Choroid plexus epithelial cell (primary cell): ENCODE data around the gene KRTAP10-12.
"Not testable (repeated sequence)": the region's sequence is repeated elsewhere in the genome, so short reads cannot be mapped to it uniquely, and the experiment has no call there.

Source experiments
- DNase-seq: peaks from one replicate; pipeline ENCODE4 v3.0.0-alpha.2; 2010; ENCODE audit warnings: low read depth
- H3K4me3 ChIP-seq: 2 replicates; pipeline ENCODE4 v1.5.1; 2011; ENCODE audit warnings: low read depth, mild to moderate bottlenecking, control low read depth, low read length, moderate library complexity
- TF ChIP-seq, protein P1 (sequence below): conservative IDR thresholded peaks from 2 replicates; pipeline ENCODE4 v1.5.1; 2011; ENCODE audit warnings: low read depth, mild to moderate bottlenecking, control low read depth, inconsistent platforms, low read length, moderate library complexity

Gene KRTAP10-12

DNA sequence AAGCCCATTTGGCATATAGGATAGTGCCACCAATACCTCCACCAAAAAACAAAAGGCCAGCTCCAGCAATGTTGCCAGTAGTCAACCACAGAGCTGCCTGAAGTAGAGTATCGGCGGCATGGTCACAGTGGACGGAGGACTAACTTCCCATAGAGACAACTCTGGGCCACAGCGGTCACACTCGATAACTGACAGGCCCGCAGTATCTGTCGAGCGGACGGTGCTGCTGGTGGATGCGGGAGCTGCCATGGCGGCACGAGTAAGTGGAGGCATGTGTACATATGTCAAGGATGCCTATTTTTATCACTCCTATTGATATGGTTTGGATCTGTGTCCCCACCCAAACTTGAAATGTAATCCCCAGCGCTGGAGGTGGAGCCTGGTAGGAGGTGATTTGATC is 19.1 kb upstream of the KRTAP10-12 start:
- DNase-seq: no peak
- no peak overlapping the region for H3K4me3 ChIP-seq
- TF ChIP-seq, protein P1, sequence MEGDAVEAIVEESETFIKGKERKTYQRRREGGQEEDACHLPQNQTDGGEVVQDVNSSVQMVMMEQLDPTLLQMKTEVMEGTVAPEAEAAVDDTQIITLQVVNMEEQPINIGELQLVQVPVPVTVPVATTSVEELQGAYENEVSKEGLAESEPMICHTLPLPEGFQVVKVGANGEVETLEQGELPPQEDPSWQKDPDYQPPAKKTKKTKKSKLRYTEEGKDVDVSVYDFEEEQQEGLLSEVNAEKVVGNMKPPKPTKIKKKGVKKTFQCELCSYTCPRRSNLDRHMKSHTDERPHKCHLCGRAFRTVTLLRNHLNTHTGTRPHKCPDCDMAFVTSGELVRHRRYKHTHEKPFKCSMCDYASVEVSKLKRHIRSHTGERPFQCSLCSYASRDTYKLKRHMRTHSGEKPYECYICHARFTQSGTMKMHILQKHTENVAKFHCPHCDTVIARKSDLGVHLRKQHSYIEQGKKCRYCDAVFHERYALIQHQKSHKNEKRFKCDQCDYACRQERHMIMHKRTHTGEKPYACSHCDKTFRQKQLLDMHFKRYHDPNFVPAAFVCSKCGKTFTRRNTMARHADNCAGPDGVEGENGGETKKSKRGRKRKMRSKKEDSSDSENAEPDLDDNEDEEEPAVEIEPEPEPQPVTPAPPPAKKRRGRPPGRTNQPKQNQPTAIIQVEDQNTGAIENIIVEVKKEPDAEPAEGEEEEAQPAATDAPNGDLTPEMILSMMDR: no peak

DNA sequence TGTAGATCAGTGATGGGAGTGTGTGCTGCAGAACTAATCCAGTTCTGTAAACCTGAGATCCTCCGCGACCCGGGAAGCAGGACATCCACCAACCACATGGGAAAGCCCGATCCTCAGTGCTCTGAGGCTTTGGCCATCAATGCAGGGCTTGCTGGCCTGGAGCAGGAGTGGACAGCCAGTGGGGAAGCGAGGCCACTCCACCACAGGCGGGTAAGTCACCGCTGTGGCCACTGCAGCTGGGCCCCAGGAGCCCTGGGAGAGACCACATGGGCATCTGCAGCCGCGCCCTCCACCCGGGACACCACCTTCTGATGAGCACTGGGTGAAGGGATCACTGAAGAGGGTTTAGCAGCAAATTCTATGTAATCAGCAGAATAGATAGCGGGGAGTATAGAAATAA is 15.8 kb upstream of the KRTAP10-12 start:
- TF ChIP-seq, protein P1: no peak
- DNase-seq: no peak

DNA sequence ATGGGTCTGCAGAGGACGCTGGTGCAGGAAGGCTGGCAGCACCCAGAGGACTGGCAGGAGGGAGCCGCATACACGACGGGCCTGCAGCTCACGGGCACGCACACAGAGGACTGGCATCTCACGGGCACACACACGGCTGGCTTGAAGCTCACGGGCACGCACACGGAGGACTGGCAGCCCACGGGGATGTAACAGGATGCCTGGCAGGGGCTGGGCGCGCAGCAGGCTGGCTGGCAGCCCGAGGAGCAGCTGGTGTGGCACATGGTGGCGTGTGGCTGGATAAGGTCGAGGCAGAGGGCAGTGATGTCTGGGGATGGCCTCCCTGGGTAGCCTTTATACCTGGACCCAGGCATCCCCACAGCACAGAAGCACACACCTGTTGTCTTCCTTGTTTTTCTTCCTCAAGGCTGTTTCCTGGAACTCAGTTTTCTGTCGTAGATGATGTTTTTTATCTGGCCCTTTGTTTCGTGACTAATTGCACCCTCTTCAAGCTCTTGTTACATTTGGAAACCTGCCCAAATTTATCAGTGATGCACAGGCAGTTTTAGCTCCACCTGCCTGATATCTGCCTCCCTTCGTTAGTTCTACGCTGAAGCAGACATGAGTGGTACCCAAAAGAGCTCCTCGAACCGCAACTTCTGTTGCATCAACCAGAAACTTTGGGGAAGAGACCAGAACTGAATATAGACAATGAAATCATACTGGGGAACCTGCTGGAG is 15.0 kb upstream of the KRTAP10-12 start, which contains the start of gene KRTAP12-1:
Gene KRTAP12-1 (minus strand): TSS at position 303 of the 719 bp plus-strand sequence. CDS start 40 bp downstream, at position 263.
- H3K4me3 ChIP-seq: no peak within 1 kb of the TSS
- DNase-seq: no peak
- TF ChIP-seq, protein P1: no peak

More for the DNA sequence above, 15.8 kb upstream of the KRTAP10-12 start:
- H3K4me3 ChIP-seq: no peak overlapping the region

DNA sequence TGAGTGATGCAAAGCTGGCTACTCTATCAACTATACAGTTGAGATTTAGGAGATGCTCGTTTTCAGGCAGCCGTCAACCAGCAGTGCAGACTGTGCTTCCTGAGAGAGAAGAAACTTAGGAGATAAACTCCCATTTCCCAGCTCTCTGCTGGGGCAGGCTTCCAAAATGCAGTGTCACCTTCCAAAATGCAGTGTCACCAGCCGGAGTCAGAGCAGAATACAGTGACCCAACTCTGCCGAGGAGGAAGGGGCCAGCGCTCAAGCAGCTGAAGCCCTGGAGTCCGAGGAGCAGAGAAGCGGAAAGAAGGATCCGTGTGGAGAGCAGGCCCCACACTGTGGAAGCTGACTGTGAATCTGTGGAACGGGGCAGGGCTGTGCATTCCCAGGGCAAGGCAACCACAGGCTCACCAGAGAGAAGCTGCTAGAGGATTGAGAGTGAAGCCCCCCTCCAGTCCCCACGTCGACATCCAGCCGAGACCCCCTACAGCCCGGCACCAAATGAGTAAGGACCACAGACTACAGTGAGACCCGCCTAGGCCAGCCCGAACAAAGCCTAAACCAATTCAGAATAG is 14.3 kb upstream of the KRTAP10-12 start:
- no peak overlapping the region for H3K4me3 ChIP-seq
- no peak for DNase-seq
- TF ChIP-seq, protein P1: no peak

DNA sequence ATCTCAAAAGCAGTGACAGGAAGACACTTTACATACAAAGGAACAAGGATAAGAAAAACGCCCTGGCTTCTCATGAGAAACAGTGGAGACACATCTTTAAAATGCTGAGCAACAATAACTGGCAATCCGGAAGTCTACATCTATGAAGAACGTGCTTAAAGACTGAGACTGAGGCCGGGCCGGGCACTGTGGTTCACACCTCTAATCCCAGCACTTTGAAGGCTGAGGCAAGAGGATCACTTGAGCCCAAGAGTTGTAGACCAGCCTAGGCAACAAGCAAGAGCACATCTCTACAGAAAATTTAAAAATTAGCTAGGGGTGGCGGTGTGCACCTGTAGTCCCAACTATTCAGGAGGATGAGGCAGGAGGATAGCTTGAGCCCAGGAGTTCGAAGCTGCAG is 12.9 kb upstream of the KRTAP10-12 start:
- no peak overlapping the region for H3K4me3 ChIP-seq
- TF ChIP-seq, protein P1: no peak
- no peak for DNase-seq

DNA sequence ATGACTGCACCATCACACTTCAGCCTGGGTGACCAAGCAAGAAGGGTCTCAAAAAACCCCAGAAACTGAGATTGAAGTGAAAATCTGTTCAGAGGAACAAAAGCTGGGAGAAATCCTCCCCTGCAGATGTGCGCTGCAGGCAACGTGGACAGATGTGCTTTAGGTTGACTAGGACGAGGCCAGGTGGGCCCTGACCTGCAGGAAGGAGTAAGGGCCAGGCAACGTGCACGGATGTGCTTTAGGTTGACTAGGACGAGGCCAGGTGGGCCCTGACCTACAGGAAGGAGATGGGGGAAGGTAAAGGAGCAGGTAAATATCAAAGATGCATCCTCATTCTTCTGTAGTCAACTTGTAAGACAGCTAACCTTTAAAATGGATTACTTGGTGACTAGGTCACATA is 12.5 kb upstream of the KRTAP10-12 start:
- H3K4me3 ChIP-seq: no peak overlapping the region
- TF ChIP-seq, protein P1: no peak
- DNase-seq: no peak

DNA sequence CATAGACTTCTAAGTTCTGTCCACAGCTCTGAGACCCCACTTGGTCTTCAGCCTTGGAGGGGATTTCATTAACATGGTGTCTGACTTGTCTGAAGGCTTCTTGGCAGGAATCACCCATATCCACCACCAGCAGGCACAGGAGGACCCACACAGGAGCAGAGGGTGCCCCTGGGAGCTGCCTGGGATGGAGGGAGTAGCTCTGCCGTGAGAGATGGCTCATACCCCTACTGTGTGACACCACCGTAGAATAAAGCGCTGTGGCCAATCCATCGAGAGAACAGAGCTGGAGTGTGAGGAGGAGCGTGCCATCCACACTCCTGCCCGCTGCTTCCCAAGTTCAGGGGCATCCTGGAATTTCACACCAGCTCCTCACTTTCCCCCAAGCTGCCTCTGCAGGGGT is 11.9 kb upstream of the KRTAP10-12 start:
- not testable (repeated sequence) for DNase-seq, H3K4me3 ChIP-seq
